GM12892 (cell line): Measurements from ENCODE around the gene FCN1.

Source experiments
- POLR2A ChIP-seq: IDR thresholded peaks from 2 replicates; pipeline ENCODE4 v1.6.1; 2011; ENCODE audit warnings: low read depth, low read length, control low read depth
- POLR2AphosphoS5 ChIP-seq: IDR thresholded peaks from 2 replicates; pipeline ENCODE4 v1.6.1; 2011; ENCODE audit warnings: low read depth, low read length, control low read depth
- TAF1 ChIP-seq: IDR thresholded peaks from 2 replicates; pipeline ENCODE4 v1.6.1; 2011; ENCODE audit warnings: low read depth, mild to moderate bottlenecking, control low read depth, low read length, borderline replicate concordance

DNA sequence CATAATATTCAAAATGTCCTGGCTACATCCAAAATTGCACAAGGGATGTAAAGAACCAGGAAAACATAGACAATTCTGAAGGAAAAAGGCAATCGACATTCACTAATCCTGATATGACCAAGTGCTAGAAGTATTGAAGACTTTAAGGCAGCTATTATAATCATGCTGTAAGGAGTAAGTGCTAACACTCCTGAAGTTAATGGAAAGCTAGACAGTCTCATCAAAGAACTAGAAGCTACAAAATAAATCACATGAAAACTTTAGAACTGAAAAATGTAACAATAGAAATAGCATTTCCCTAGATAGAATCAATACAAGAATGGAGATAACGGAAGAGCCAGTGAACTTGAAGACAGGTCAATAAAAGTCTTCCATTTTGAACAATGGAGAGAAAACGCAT, 18.5 kb downstream of the FCN1 start:
- no peak for TF ChIP-seq POLR2AphosphoS5
- TF ChIP-seq TAF1: no peak
- no peak for TF ChIP-seq POLR2A
